Upper lobe of left lung (tissue), 4 donors: Measurements from ENCODE around the gene GCM1.

ENCODE experiments used
- CTCF ChIP-seq, 6 experiments: fragments of 450-650 bp in 4 of 6; fragments of 200-600 bp in 2 of 6; sonication (generic) in 2 of 6; IDR thresholded peaks; one replicate each; pipeline ENCODE4 v1.5.1; 2016 to 2019; ENCODE audit warnings: antibody characterized with exemption in 6 of 6
- POLR2A ChIP-seq, 4 donors: fragments of 450-650 bp; IDR thresholded peaks; one replicate each; pipeline ENCODE4 v1.5.1; 2016 to 2017; ENCODE audit warnings: antibody characterized with exemption in 4 of 4, mild to moderate bottlenecking in 2 of 4
- POLR2AphosphoS5 ChIP-seq, 2 donors: sonication (generic); formaldehyde crosslinking; IDR thresholded peaks; one replicate each; pipeline ENCODE4 v1.5.1; 2017; ENCODE audit warnings: antibody characterized with exemption in 2 of 2

GRCh38 chr6:53154794-53155193 is 6.2 kb upstream of the GCM1 start:
- no peak for TF ChIP-seq CTCF (IDR thresholded peaks at IDR 0.05)
- TF ChIP-seq POLR2A (IDR thresholded peaks at IDR 0.05) = no peak
- no peak for TF ChIP-seq POLR2AphosphoS5 (IDR thresholded peaks at IDR 0.05)
